HG02588 (cell line): Measurements from ENCODE around the gene HOXD3.

Experiments used
- ATAC-seq: cut with Tn5 transposase; IDR thresholded peaks from one replicate; pipeline ENCODE4 v1.9.1; 2021; ENCODE audit warnings: mild to moderate bottlenecking, moderate library complexity; ENCODE audit not compliant: unreplicated experiment

Gene HOXD3

GRCh38 chr2:176206136-176206535 lies 49.0 kb downstream of the HOXD3 start:
- ATAC-seq = no peak

GRCh38 chr2:176206682-176207081 lies 49.6 kb downstream of the HOXD3 start:
- ATAC-seq = no peak

- ATAC-seq = no peak
Measured at GRCh38 chr2:176211110-176211509, 54.0 kb downstream of the HOXD3 start.

GRCh38 chr2:176212276-176212675 lies 55.2 kb downstream of the HOXD3 start:
- no peak for ATAC-seq

GRCh38 chr2:176213406-176213805 lies 56.3 kb downstream of the HOXD3 start:
- ATAC-seq = no peak
